Upper lobe of right lung (tissue), 1 donor: Measurements from ENCODE around the gene HMOX2. TPM values are rescaled to one million over a fixed set of nuclear protein-coding genes. Genes with fewer than 3 reads are reported as not detected.

Experiments
- ATAC-seq: fragments of 200-7000 bp; cut with Tn5 transposase; one replicate; pipeline ENCODE4 v1.9.1; 2020; ENCODE audit warnings: mild to moderate bottlenecking, moderate library complexity
- DNase-seq: peaks from one replicate; pipeline ENCODE4 v3.0.0-alpha.2; 2020
- H3K27ac ChIP-seq: fragments of 200-600 bp; one replicate; pipeline ENCODE4 v1.8.0; 2022
- H3K27me3 ChIP-seq: fragments of 200-600 bp; one replicate; pipeline ENCODE4 v1.8.0; 2022; ENCODE audit warnings: mild to moderate bottlenecking
- H3K36me3 ChIP-seq: fragments of 200-600 bp; one replicate; pipeline ENCODE4 v1.8.0; 2022
- H3K4me1 ChIP-seq: fragments of 200-600 bp; one replicate; pipeline ENCODE4 v1.8.0; 2022
- H3K4me3 ChIP-seq: fragments of 200-600 bp; one replicate; pipeline ENCODE4 v1.8.0; 2022; ENCODE audit warnings: mild to moderate bottlenecking
- H3K9me3 ChIP-seq: fragments of 200-600 bp; one replicate; pipeline ENCODE4 v1.8.0; 2022
- intact Hi-C: fragments of 100-400 bp; cut with DNase I; formaldehyde crosslinking; loops from one replicate; pipeline ENCODE4 v1.11.0; 2022
- total RNA-seq: library from RNA; stranded (reverse); fragmentation: NEBNext Ultra II Directional; extraction: Animal tissue kit (Norgen Biotek cat#: 25700); gene quantifications from one replicate; pipeline ENCODE4 v1.2.1, GENCODE V29; 2021
- TF ChIP-seq, protein P1 (sequence below): fragments of 200-600 bp; IDR thresholded peaks from one replicate; pipeline ENCODE4 v1.8.0; 2022; ENCODE audit warnings: antibody characterized with exemption
- donor health status: DM: no; HTN: yes; CAD: no; lungs with severe emphysema.

Gene HMOX2
- total RNA-seq, 1 donor from 2014 or later = 53.0 TPM

DNA sequence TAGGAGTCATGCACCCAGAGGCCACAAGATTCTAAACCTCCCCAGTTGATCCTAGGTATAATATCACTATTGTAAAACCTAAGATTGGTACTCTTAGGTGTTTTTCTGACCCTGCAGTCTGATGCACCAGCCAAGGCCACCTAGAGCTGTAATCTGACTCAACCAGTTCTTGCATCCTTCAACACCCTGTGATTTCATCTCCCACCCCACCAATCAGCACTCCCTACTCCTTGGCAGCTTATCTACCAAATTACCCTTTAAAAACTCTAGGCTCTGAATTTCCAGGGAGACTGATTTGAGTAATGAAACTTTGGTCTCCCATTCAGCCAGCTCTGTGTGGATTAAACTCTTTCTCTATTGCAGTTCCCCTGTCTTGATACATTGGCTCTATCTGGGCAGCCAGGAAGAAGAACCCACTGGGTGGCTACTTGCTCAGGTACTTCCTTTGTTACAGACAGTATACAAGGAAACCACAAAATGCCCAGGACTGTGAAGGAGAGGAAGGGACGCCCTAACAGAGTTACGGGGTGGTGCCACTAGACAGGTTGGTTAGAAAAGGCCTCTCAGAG, 63.6 kb downstream of the HMOX2 start:
- Histone ChIP-seq H3K27ac (no peak overlapping the region), H3K36me3 (no peaks in the 10 kb centered on the region), H3K4me3 (no peak overlapping the region), H3K9me3 (no peaks in the 10 kb centered on the region), H3K27me3 (no peaks in the 10 kb centered on the region), H3K4me1 (peaks cover 4% of the 10 kb centered on the region)
- TF ChIP-seq, protein P1, sequence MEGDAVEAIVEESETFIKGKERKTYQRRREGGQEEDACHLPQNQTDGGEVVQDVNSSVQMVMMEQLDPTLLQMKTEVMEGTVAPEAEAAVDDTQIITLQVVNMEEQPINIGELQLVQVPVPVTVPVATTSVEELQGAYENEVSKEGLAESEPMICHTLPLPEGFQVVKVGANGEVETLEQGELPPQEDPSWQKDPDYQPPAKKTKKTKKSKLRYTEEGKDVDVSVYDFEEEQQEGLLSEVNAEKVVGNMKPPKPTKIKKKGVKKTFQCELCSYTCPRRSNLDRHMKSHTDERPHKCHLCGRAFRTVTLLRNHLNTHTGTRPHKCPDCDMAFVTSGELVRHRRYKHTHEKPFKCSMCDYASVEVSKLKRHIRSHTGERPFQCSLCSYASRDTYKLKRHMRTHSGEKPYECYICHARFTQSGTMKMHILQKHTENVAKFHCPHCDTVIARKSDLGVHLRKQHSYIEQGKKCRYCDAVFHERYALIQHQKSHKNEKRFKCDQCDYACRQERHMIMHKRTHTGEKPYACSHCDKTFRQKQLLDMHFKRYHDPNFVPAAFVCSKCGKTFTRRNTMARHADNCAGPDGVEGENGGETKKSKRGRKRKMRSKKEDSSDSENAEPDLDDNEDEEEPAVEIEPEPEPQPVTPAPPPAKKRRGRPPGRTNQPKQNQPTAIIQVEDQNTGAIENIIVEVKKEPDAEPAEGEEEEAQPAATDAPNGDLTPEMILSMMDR = no peak
- intact Hi-C loops = no loop called here
- DNase-seq (no peak), ATAC-seq (no peak)

- no peak for ATAC-seq
These were observed 68.3 kb downstream of the HMOX2 start for GRCh38 chr16:4544473-4544872.

DNA sequence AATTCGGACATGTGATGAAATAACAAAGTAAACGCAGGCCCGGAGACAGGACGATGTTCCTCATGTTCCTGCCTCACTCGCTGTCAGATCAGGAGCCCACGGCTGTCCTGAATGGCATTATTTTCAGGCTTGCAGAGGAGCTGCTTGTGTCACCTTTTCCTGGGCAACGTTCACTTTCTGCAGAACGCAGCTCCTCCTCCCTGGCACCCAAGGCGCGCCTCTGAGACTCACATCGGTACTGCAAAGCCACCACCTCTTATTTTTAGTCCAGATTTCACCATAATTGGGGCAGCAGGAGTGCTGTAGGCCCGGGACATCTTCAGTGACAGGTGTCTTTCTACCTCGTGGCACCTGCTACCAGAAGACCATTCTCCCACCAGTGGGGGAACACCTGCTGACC, 71.9 kb downstream of the HMOX2 start:
- Histone ChIP-seq H3K27me3 (no peaks in the 10 kb centered on the region), H3K9me3 (no peaks in the 10 kb centered on the region), H3K4me1 (no peaks in the 10 kb centered on the region), H3K4me3 (no peak overlapping the region), H3K27ac (no peak overlapping the region), H3K36me3 (no peaks in the 10 kb centered on the region)
- ATAC-seq (no peak), DNase-seq (no peak)
- TF ChIP-seq, protein P1 = no peak
- intact Hi-C loops = loop anchor here (5.0 kb wide), 1 partner anchor 41 kb away; no protein-coding TSS in a partner anchor

More at GRCh38 chr16:4544473-4544872, 68.3 kb downstream of the HMOX2 start:
- DNase-seq = no peak
- TF ChIP-seq, protein P1 = no peak
- Histone ChIP-seq H3K9me3 (no peaks in the 10 kb centered on the region), H3K27me3 (no peaks in the 10 kb centered on the region), H3K4me1 (no peaks in the 10 kb centered on the region), H3K36me3 (no peaks in the 10 kb centered on the region), H3K27ac (no peak overlapping the region), H3K4me3 (no peak overlapping the region)
- intact Hi-C loops = no loop called here

DNA sequence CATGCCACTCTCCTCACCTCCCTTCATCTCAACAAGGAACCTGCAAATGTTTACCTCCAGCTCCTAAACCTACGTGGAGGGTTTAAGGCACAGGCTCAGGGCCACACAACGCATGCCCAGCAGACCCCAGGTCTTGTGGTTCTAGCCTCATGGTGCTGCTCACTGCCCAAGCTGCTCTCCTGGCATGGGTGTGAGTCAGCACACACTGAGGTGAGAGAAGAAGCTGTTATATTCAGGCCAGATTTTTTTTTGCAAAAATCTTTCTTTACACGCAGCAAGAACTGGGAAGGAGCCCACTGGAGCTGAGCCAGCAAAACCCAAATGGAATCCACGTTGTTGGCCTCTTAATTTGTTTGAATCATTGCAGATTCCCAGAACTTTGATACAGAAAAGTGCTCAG, 74.4 kb downstream of the HMOX2 start:
- Histone ChIP-seq H3K27ac (no peak overlapping the region), H3K36me3 (no peaks in the 10 kb centered on the region), H3K4me3 (no peak overlapping the region), H3K9me3 (no peaks in the 10 kb centered on the region), H3K27me3 (no peaks in the 10 kb centered on the region), H3K4me1 (no peaks in the 10 kb centered on the region)
- ATAC-seq (no peak), DNase-seq (no peak)
- intact Hi-C loops = no loop called here
- TF ChIP-seq, protein P1 = no peak

DNA sequence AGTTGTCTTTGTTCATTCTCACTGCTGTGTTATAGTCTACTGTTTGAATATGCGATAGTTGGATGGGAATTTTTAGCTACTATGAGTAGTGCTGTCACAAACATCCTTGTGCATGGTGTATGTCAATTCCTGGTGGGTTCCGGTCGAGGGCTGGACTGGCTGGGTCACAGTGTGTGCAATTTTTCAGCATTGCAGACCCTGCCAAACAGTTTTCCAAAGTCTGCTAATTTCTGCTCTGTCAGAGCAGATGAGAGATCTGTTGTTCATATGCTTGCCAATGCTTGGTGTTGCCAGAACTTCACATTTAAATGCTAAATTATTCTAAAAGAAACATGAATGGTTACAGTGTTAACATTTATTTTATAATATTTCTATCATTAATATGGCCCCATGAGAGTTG, 76.3 kb downstream of the HMOX2 start:
- H3K27ac ChIP-seq = no peak overlapping the region
- no peaks in the 10 kb centered on the region for H3K36me3 ChIP-seq
- intact Hi-C loops = no loop called here
- H3K27me3 ChIP-seq = no peaks in the 10 kb centered on the region
- DNase-seq (no peak), ATAC-seq (no peak)
- TF ChIP-seq, protein P1 = no peak
- H3K9me3 ChIP-seq = no peaks in the 10 kb centered on the region
- H3K4me3 ChIP-seq = no peak overlapping the region
- no peaks in the 10 kb centered on the region for H3K4me1 ChIP-seq

GRCh38 chr16:4556112-4556511, 79.9 kb downstream of the HMOX2 start, which contains the start of gene C16orf96:
TSS of gene C16orf96 (plus strand) at chr16:4556340. CDS start at chr16:4556490, 150 bp downstream.
- Histone ChIP-seq H3K4me1 (no peaks in the 10 kb centered on the region), H3K4me3 (no peak within 1 kb of the TSS), H3K9me3 (no peaks in the 10 kb centered on the region), H3K27ac (no peak within 1 kb of the TSS), H3K27me3 (no peaks in the 10 kb centered on the region), H3K36me3 (no peaks in the 10 kb centered on the region)
- ATAC-seq (peak; percentile 50), DNase-seq (no peak)
- intact Hi-C loops = no loop called here
- TF ChIP-seq, protein P1 = no peak
